Activated CD8-positive, alpha-beta T cell treated with anti-CD3 and anti-CD28 coated beads, Interleukin-2, amount 10 ng/mL, durations not matched to agents 7 days and 5 days (primary cell): ENCODE measurements around the gene DSCAML1. TPM values are rescaled to one million over a fixed set of nuclear protein-coding genes. Genes with fewer than 3 reads are reported as not detected.

ENCODE experiments used
- ATAC-seq: fragments of 150-1000 bp; cut with Tn5 transposase; one replicate; pipeline ENCODE4 v1.10.0; 2021; ENCODE audit warnings: moderate library complexity
- CTCF ChIA-PET: fragments of 350-600 bp; sonication (Branson Sonifier 250); formaldehyde crosslinking; loops from one replicate; lab custom pipeline; 2021; ENCODE audit warnings: antibody characterized with exemption; lab: Charles Lee
- POLR2A ChIA-PET: fragments of 350-600 bp; sonication (Branson Sonifier 250); formaldehyde crosslinking; loops from one replicate; lab custom pipeline; 2021; ENCODE audit warnings: antibody characterized with exemption; lab: Charles Lee
- DNase-seq: peaks from one replicate; pipeline ENCODE4 v3.0.0-alpha.2; 2020
- H3K27ac Mint-ChIP-seq: one replicate; pipeline ENCODE4 v1.8.0; 2021; ENCODE audit warnings: mild to moderate bottlenecking, mixed read lengths
- H3K27me3 Mint-ChIP-seq: one replicate; pipeline ENCODE4 v1.8.0; 2021; ENCODE audit warnings: low read depth, mixed read lengths
- H3K36me3 Mint-ChIP-seq: one replicate; pipeline ENCODE4 v1.8.0; 2021; ENCODE audit warnings: low read depth, mixed read lengths
- H3K4me1 Mint-ChIP-seq: one replicate; pipeline ENCODE4 v1.8.0; 2021; ENCODE audit warnings: low read depth, mixed read lengths
- H3K4me3 Mint-ChIP-seq: one replicate; pipeline ENCODE4 v1.8.0; 2021; ENCODE audit warnings: mild to moderate bottlenecking, mixed read lengths
- H3K9me3 Mint-ChIP-seq: one replicate; pipeline ENCODE4 v1.8.0; 2022; ENCODE audit warnings: mixed read lengths; ENCODE audit not compliant: insufficient read depth
- total RNA-seq, 2 experiments: library from RNA; stranded (reverse); gene quantifications; one replicate each; pipeline ENCODE4 v1.2.3, GENCODE V29; 2021

DSCAML1 gene
- total RNA-seq, 2 experiments from 2014 or later, result 0.16 to 0.37 TPM

DNA sequence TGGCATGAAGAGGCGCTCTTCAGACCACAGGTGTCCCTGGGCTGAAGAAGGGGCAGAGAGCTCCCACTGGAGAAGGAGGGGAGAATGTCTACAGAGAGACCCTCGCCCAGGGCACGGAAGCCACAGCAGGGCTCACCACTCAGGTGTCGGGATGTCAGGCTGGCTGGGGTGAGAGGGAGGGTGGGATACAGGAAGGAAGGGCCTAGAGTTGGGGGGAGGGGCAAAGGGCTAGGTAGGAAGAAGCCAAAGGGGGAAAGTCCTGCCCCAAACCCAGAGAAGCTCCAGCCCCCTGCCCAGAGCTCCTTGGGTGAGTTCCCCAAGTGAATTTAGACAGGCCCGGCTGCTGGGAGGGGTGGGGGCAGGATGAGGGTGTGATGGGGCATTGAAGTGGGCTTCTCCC lies 237.3 kb downstream of the DSCAML1 start:
- DNase-seq, result no peak
- Mint-ChIP-seq H3K36me3 (no peaks in the 10 kb centered on the region), H3K4me1 (no peaks in the 10 kb centered on the region), H3K27me3 (peaks cover 2% of the 10 kb centered on the region), H3K27ac (no peak overlapping the region), H3K9me3 (no peaks in the 10 kb centered on the region), H3K4me3 (no peak overlapping the region)
- no peak for ATAC-seq
- ChIA-PET POLR2A (no interaction called here), CTCF (no interaction called here)

DNA sequence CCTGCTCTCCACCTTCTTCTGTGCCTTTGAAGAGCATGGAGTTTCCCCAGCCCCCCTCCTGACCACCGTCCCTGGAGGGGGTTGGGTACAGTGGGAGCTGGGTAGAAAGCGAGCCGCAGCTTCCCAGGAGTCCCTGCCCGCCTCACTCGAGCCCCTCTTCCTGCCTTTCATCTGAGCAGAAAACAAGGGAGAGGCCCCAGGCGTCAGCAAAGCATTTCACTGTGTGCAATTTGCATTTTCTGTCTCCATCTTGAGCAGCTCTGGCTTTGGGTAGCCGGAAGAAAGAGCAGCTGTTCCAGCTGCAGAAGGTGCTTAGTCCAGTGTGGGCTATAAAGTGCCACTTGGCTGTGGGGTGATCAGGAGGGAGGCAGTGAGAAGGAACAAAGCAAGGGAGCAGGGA lies 239.7 kb downstream of the DSCAML1 start:
- no peak for ATAC-seq
- ChIA-PET POLR2A (no interaction called here), CTCF (no interaction called here)
- no peaks in the 10 kb centered on the region for H3K36me3 Mint-ChIP-seq
- peaks cover 8% of the 10 kb centered on the region for H3K27me3 Mint-ChIP-seq
- no peak overlapping the region for H3K4me3 Mint-ChIP-seq
- no peak for DNase-seq
- H3K27ac Mint-ChIP-seq, result no peak overlapping the region
- H3K4me1 Mint-ChIP-seq, result no peaks in the 10 kb centered on the region
- no peaks in the 10 kb centered on the region for H3K9me3 Mint-ChIP-seq

DNA sequence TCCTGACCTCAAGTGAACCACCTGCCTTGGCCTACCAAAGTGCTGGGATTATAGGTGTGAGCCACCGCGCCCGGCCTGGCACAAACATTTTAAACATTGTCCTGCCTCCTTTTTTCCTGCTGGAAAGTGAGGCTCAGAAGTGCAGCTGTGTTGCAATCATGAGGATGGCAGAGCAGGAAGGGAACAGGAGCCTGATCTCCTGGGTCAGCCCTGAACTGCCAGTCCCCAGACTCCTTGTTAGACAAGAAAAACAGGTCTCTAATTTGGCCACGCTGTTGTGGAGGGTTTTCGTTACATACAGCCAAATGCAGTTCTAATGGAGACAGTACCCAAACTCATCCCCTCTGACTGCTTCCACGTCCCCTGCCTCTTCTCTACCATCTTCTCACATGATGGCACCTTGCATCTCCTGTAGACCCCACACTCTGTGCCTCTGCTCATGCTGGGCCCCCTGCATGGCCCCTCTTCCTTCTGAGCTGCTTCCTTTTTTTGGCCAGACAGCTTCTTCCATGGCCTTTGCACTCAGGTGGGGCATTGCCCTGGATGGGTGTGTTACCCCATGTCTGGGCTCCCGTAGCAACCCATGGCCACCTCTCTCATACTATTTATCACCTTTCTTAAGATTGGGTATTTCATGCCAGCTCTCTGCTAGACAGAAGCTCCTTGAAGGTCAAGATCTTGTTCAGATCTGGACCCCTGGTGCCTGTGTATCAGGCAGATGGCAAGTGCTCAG lies 242.2 kb downstream of the DSCAML1 start:
- no peaks in the 10 kb centered on the region for H3K4me1 Mint-ChIP-seq
- no peak for DNase-seq
- ATAC-seq, result no peak
- no peak overlapping the region for H3K4me3 Mint-ChIP-seq
- H3K27ac Mint-ChIP-seq, result no peak overlapping the region
- ChIA-PET CTCF (no interaction called here), POLR2A (no interaction called here)
- H3K27me3 Mint-ChIP-seq, result peaks cover 10% of the 10 kb centered on the region
- no peaks in the 10 kb centered on the region for H3K9me3 Mint-ChIP-seq
- H3K36me3 Mint-ChIP-seq, result no peaks in the 10 kb centered on the region

DNA sequence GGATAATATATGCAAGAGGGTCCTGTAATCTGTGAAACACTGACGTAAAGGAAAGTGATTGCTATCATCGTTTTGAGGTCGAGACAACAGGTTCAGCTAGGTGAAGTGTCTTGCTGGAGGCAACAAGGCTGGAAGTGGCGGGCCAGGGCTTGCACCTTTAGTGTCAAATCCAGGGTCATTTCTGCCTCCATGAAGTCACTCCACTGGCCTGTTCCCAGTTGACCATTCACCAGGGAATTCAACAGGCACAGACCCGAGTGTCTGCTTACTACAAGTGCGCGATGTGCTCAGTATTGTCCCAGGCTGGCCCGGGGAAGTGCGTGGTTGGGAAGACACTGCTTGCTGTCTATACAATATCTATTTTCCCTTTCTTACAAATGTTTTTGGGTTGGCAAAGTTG lies 244.4 kb downstream of the DSCAML1 start:
- H3K27ac Mint-ChIP-seq, result no peak overlapping the region
- ATAC-seq, result no peak

GRCh38 chr11:117551761-117552343 lies 245.2 kb downstream of the DSCAML1 start:
- ChIA-PET CTCF (no interaction called here), POLR2A (no interaction called here)
- Mint-ChIP-seq H3K36me3 (no peaks in the 10 kb centered on the region), H3K4me1 (no peaks in the 10 kb centered on the region), H3K9me3 (no peaks in the 10 kb centered on the region), H3K4me3 (no peak overlapping the region), H3K27me3 (peaks cover 7% of the 10 kb centered on the region), H3K27ac (no peak overlapping the region)
- DNase-seq (no peak), ATAC-seq (no peak)

More for the DNA sequence above, 244.4 kb downstream of the DSCAML1 start:
- no peaks in the 10 kb centered on the region for H3K4me1 Mint-ChIP-seq
- H3K4me3 Mint-ChIP-seq, result no peak overlapping the region
- ChIA-PET CTCF (no interaction called here), POLR2A (no interaction called here)
- peaks cover 7% of the 10 kb centered on the region for H3K27me3 Mint-ChIP-seq
- no peaks in the 10 kb centered on the region for H3K36me3 Mint-ChIP-seq
- no peak for DNase-seq
- H3K9me3 Mint-ChIP-seq, result no peaks in the 10 kb centered on the region

DNA sequence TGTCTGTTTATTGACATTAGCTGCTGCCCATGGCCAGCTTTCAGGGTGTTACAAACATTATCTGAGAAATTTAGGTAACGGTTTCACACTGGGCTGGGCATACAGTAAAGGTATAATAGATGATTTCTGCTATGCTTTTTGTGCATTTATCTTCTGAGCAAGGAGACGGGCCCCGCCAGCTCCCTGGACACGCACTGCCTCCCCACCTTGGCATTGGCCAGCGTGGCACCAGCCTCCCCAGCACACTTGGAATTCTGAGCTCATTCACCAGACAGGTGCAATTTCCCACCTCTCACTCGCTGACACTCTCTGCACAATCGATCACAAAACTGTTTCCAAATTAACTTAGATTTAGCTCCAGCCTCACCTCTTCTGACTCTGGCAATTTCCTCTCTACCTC lies 246.6 kb downstream of the DSCAML1 start:
- Mint-ChIP-seq H3K4me3 (no peak overlapping the region), H3K9me3 (no peaks in the 10 kb centered on the region), H3K36me3 (no peaks in the 10 kb centered on the region), H3K4me1 (no peaks in the 10 kb centered on the region), H3K27ac (no peak overlapping the region), H3K27me3 (peaks cover 7% of the 10 kb centered on the region)
- ChIA-PET POLR2A (no interaction called here), CTCF (interaction anchor here (1.1 kb wide), 1 partner anchor 70 kb away, joined by 3 read pairs; no protein-coding TSS in a partner anchor)
- no peak for DNase-seq
- ATAC-seq, result no peak

DNA sequence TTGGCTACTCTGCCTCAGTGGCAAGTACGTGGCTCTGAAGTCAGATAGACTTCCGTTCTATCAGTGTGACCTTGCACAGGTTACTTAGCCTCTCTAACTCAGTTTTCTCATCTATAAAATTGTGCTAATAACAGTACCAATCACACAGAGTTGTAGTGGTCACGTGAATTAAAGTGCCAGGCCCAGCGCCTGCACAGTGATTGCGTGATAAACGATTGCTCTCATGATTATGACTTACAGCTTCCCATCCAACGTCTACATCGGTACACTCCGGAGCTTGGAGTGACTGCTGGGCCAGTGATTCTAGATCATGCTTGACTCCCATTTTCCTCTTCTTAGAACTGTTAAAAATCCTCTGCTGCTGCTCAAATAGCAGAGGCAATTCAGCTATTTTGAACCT lies 247.6 kb downstream of the DSCAML1 start:
- POLR2A ChIA-PET, result no interaction called here
- Mint-ChIP-seq H3K27ac (no peak overlapping the region), H3K4me3 (no peak overlapping the region), H3K27me3 (peaks cover 7% of the 10 kb centered on the region), H3K36me3 (no peaks in the 10 kb centered on the region), H3K4me1 (no peaks in the 10 kb centered on the region), H3K9me3 (no peaks in the 10 kb centered on the region)
- DNase-seq (no peak), ATAC-seq (no peak)
- CTCF ChIA-PET, result interaction anchor here (1.1 kb wide), 1 partner anchor 71 kb away, joined by 3 read pairs; no protein-coding TSS in a partner anchor

- Mint-ChIP-seq H3K4me3 (no peak overlapping the region), H3K36me3 (no peaks in the 10 kb centered on the region), H3K9me3 (no peaks in the 10 kb centered on the region), H3K27me3 (peaks cover 7% of the 10 kb centered on the region), H3K4me1 (no peaks in the 10 kb centered on the region), H3K27ac (no peak overlapping the region)
- no peak for ATAC-seq
- DNase-seq, result no peak
- ChIA-PET CTCF (no interaction called here), POLR2A (no interaction called here)
Observed at GRCh38 chr11:117548876-117549275, 248.1 kb downstream of the DSCAML1 start.

DNA sequence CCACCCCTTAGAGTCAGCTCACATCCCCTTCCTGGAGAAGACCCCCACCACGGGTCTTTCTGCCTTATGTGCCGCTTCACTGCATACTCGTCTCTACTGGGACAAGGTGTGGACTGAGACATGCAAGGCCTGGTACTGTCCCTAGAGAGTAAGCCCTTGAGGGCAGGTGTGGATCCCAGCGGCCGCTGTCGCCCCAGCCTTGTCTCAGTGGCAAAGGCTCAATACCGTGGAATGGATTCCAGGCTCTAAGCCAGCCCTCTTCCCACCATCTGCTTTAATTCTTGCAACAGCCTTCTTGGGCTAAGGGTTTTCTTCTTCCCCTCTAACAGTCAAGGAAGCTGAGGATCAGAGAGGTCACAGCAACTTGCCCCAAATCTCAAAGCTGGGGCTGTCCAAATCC lies 249.1 kb downstream of the DSCAML1 start:
- Mint-ChIP-seq H3K4me1 (no peaks in the 10 kb centered on the region), H3K9me3 (no peaks in the 10 kb centered on the region), H3K27me3 (peaks cover 4% of the 10 kb centered on the region), H3K36me3 (no peaks in the 10 kb centered on the region), H3K4me3 (no peak overlapping the region), H3K27ac (no peak overlapping the region)
- ATAC-seq (no peak), DNase-seq (no peak)
- CTCF ChIA-PET, result no interaction called here
- POLR2A ChIA-PET, result no interaction called here

DNA sequence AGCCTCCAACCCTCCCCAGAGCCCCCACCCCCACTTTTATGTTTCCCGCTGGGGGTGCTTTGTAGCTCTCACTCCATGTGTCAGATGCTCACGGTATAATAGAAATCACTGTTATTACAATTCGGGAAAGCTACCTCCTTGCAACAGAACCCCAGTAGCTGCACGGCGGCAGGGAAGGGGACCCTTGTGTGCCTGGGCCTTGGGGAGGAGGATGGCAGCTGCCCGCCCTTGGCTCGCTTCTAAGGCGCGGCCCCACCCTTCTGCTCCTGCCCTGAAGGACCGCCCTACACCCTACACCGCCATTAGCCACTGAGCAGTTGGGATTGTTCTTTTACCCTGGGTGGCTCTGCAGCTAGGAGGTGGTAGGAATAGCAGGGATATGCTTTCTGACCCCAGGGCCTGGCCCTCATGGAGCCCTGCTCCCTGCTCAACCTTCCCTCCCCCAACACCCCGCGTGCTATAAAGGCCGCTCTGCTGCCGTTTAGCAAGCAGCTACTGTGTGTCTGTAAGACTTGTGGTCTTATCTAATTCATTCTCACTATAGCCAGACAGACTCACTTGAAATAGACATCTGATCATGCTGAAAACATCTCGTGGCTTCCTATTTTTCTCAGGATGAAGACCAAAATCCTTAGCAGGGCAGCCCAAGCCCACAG lies 249.7 kb downstream of the DSCAML1 start:
- ChIA-PET CTCF (no interaction called here), POLR2A (no interaction called here)
- DNase-seq, result no peak
- H3K27ac Mint-ChIP-seq, result no peak overlapping the region
- peaks cover 2% of the 10 kb centered on the region for H3K27me3 Mint-ChIP-seq
- no peaks in the 10 kb centered on the region for H3K9me3 Mint-ChIP-seq
- no peaks in the 10 kb centered on the region for H3K4me1 Mint-ChIP-seq
- H3K36me3 Mint-ChIP-seq, result no peaks in the 10 kb centered on the region
- no peak overlapping the region for H3K4me3 Mint-ChIP-seq
- ATAC-seq, result no peak

DNA sequence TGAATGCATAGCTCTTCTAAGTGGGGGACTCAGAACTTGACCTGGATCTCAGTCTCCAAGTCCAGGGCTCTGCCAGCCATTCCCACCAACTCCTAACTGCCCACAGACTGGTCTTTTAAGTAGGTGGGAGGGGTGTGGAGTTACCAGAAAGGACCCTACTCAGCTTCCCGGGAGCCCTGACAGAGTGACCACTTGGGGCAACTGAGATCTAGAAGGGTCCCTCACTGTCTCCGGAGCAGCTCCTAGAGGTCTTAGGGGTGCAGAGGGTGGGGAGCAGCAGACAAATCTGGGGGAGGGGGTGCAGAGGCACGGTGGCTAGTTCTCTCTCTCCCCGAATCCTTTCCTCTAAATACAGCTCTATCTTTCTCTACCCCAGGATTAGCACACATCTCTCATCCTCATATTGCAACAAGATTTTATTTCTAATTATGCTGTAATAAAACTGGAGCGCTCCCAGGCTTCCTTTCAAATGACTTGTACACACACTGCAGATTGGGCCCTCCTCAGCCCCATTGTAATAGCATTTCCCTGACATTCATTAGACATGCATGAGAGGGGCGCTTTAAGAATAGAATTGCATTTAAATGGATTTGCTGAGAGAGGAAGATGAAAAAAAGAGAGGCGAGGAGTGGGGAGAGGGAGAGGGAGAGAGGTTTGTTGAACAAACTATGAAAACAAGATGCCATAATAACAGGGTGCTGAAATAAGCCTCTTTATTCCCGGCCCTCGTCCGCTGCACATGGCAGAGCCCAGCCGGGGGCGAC lies 250.4 kb downstream of the DSCAML1 start:
- DNase-seq (no peak), ATAC-seq (no peak)
- Mint-ChIP-seq H3K36me3 (no peaks in the 10 kb centered on the region), H3K9me3 (no peaks in the 10 kb centered on the region), H3K27me3 (peaks cover 2% of the 10 kb centered on the region), H3K27ac (no peak overlapping the region), H3K4me1 (no peaks in the 10 kb centered on the region), H3K4me3 (no peak overlapping the region)
- POLR2A ChIA-PET, result no interaction called here
- CTCF ChIA-PET, result no interaction called here

DNA sequence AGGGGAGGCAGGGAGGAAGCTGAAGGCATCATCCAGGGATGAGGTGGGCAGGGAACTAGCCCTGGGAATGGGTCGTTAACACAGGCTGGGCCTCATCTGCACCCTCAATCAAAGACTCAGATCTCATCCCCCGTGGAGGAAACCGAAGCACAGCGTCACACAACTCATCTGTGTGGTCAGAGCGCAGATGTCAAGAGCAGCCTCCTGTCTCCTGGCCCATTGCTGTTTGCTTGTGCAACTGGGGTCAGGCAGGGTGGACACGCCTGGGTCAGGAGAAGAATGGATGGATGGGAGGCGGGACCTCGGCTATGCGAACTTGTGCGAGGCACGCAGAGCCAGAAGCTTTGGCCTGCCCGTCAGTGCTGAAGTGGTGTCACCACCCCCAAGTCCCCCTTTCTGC lies 251.3 kb downstream of the DSCAML1 start:
- H3K4me1 Mint-ChIP-seq, result no peaks in the 10 kb centered on the region
- ATAC-seq (no peak), DNase-seq (no peak)
- H3K36me3 Mint-ChIP-seq, result no peaks in the 10 kb centered on the region
- no peak overlapping the region for H3K27ac Mint-ChIP-seq
- peaks cover 2% of the 10 kb centered on the region for H3K27me3 Mint-ChIP-seq
- ChIA-PET CTCF (no interaction called here), POLR2A (no interaction called here)
- H3K9me3 Mint-ChIP-seq, result no peaks in the 10 kb centered on the region
- H3K4me3 Mint-ChIP-seq, result no peak overlapping the region
